ENCODE data around the gene TMEM61.

DNA sequence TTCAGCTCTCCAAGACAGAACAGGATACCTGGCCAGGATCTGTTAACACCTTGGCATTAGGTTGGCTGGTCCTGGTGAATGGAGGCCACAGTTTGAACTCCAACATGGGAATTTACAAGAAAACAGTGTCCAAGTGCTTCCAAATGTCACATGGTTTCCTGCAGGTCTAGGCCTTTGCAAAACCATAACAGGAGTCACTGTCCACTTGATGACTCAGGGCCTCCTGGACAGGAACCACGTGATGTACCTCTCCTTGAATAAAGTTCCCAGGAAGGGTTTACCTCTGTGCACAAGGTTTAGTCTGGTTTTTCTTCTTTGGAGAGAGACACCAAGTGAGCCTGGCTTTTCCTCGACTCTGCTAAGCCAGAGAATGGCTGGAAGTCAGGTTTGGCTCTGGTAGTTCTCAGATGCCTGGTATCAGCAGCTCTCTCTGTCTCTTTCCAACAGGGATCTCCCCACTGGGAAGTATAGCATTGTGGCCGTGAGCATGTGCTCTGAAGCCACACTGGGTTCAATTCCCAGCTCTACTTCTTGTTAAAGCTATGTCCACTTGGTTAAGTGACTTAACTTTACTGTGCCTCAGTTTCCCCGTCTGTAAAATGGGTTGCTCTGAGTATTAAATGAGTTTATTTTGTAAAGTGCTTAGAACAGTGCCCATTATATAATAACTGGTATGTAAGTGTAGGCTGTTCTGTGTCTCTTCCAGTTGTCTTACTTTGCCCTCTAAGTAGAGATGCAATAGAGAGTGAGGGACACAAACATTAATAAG, 27.3 kb upstream of the TMEM61 start:
- no peak for TF ChIP-seq EZH2phosphoT487 (IDR thresholded peaks at IDR 0.05; ENCODE audit: borderline replicate concordance, low read length)
- TF ChIP-seq, protein P1, sequence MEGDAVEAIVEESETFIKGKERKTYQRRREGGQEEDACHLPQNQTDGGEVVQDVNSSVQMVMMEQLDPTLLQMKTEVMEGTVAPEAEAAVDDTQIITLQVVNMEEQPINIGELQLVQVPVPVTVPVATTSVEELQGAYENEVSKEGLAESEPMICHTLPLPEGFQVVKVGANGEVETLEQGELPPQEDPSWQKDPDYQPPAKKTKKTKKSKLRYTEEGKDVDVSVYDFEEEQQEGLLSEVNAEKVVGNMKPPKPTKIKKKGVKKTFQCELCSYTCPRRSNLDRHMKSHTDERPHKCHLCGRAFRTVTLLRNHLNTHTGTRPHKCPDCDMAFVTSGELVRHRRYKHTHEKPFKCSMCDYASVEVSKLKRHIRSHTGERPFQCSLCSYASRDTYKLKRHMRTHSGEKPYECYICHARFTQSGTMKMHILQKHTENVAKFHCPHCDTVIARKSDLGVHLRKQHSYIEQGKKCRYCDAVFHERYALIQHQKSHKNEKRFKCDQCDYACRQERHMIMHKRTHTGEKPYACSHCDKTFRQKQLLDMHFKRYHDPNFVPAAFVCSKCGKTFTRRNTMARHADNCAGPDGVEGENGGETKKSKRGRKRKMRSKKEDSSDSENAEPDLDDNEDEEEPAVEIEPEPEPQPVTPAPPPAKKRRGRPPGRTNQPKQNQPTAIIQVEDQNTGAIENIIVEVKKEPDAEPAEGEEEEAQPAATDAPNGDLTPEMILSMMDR (conservative IDR thresholded peaks at IDR 0.05; ENCODE audit: low read depth, low read length) = no peak

All from PC-3 (cell line).